ENCODE measurements around the gene ELAVL1.

ELAVL1 gene

GRCh38 chr19:7977723-7978040, 27.8 kb downstream of the ELAVL1 start:
- no peak overlapping the region for H3K4me3 ChIP-seq (ENCODE audit: low read depth, low read length)
- no peak for DNase-seq (ENCODE audit: low read depth)
- TF ChIP-seq CTCF (IDR thresholded peaks at IDR 0.05; ENCODE audit: low read depth, low read length, missing control alignments) = no peak

GRCh38 chr19:7977021-7977722, 28.3 kb downstream of the ELAVL1 start:
- no peak for TF ChIP-seq CTCF (IDR thresholded peaks at IDR 0.05; ENCODE audit: low read depth, low read length, missing control alignments)

GRCh38 chr19:7976461-7976860, 29.0 kb downstream of the ELAVL1 start:
- no peak overlapping the region for H3K4me3 ChIP-seq (ENCODE audit: low read depth, low read length)
- no peak for DNase-seq (ENCODE audit: low read depth)
- no peak for TF ChIP-seq CTCF (IDR thresholded peaks at IDR 0.05; ENCODE audit: low read depth, low read length, missing control alignments)

More at GRCh38 chr19:7977021-7977722, 28.3 kb downstream of the ELAVL1 start:
- no peak for DNase-seq (ENCODE audit: low read depth)
- H3K4me3 ChIP-seq (ENCODE audit: low read depth, low read length) = no peak overlapping the region

- H3K4me3 ChIP-seq (ENCODE audit: low read depth, low read length) = no peak overlapping the region
- no peak for TF ChIP-seq CTCF (IDR thresholded peaks at IDR 0.05; ENCODE audit: low read depth, low read length, missing control alignments)
- DNase-seq (ENCODE audit: low read depth) = no peak
Observed at GRCh38 chr19:7975037-7975436, 30.4 kb downstream of the ELAVL1 start.

GRCh38 chr19:7973883-7974282, 31.6 kb downstream of the ELAVL1 start:
- TF ChIP-seq CTCF (IDR thresholded peaks at IDR 0.05; ENCODE audit: low read depth, low read length, missing control alignments) = no peak
- no peak for DNase-seq (ENCODE audit: low read depth)
- no peak overlapping the region for H3K4me3 ChIP-seq (ENCODE audit: low read depth, low read length)

- TF ChIP-seq CTCF (IDR thresholded peaks at IDR 0.05; ENCODE audit: low read depth, low read length, missing control alignments) = no peak
Observed at GRCh38 chr19:7971553-7972520, 33.6 kb downstream of the ELAVL1 start.

More at GRCh38 chr19:7971553-7972520, 33.6 kb downstream of the ELAVL1 start:
- DNase-seq (ENCODE audit: low read depth) = no peak
- H3K4me3 ChIP-seq (ENCODE audit: low read depth, low read length) = no peak overlapping the region
